ENCODE measurements around the gene TARBP1. TPM values are rescaled to one million over a fixed set of nuclear protein-coding genes. Genes with fewer than 3 reads are reported as not detected.

TARBP1 gene
- total RNA-seq, 2 donors from 2014 or later, result 5.5 to 11.3 TPM

- no peak for DNase-seq (ENCODE audit: low spot score)
- Histone ChIP-seq H3K9me3 (no peaks in the 10 kb centered on the region), H3K4me3 (no peak overlapping the region), H3K27ac (peak overlapping the region; percentile 46 to 49), H3K27me3 (no peaks in the 10 kb centered on the region), H3K36me3 (no peaks in the 10 kb centered on the region), H3K4me1 (peaks cover 0 to 30% of the 10 kb centered on the region in 2 donors)
- TF ChIP-seq CTCF (IDR thresholded peaks at IDR 0.05), result no peak
Observed at GRCh38 chr1:234515821-234516241, 36.9 kb upstream of the TARBP1 start.

GRCh38 chr1:234515411-234515810, 36.4 kb upstream of the TARBP1 start:
- Histone ChIP-seq H3K9me3 (no peaks in the 10 kb centered on the region), H3K27me3 (no peaks in the 10 kb centered on the region), H3K4me3 (no peak overlapping the region), H3K4me1 (peaks cover 0 to 26% of the 10 kb centered on the region in 2 donors), H3K27ac (peak overlapping the region; percentile 46 to 49), H3K36me3 (no peaks in the 10 kb centered on the region)
- no peak for TF ChIP-seq CTCF (IDR thresholded peaks at IDR 0.05)
- DNase-seq (ENCODE audit: low spot score), result no peak

GRCh38 chr1:234512451-234512861, 33.5 kb upstream of the TARBP1 start:
- H3K36me3 ChIP-seq, result no peaks in the 10 kb centered on the region
- H3K27ac ChIP-seq, result no peak overlapping the region
- DNase-seq (ENCODE audit: low spot score), result no peak
- H3K4me1 ChIP-seq, result peaks cover 0 to 6% of the 10 kb centered on the region in 2 donors
- no peak for TF ChIP-seq CTCF (IDR thresholded peaks at IDR 0.05)
- H3K27me3 ChIP-seq, result no peaks in the 10 kb centered on the region
- no peak overlapping the region for H3K4me3 ChIP-seq
- H3K9me3 ChIP-seq, result no peaks in the 10 kb centered on the region

GRCh38 chr1:234509457-234510328, 30.7 kb upstream of the TARBP1 start:
- no peak for TF ChIP-seq CTCF (IDR thresholded peaks at IDR 0.05)
- H3K4me1 ChIP-seq, result no peaks in the 10 kb centered on the region
- no peak for DNase-seq (ENCODE audit: low spot score)
- H3K9me3 ChIP-seq, result no peaks in the 10 kb centered on the region
- no peaks in the 10 kb centered on the region for H3K36me3 ChIP-seq
- H3K27ac ChIP-seq, result no peak overlapping the region
- H3K27me3 ChIP-seq, result no peaks in the 10 kb centered on the region
- H3K4me3 ChIP-seq, result no peak overlapping the region

GRCh38 chr1:234507626-234508387, 28.8 kb upstream of the TARBP1 start:
- no peak for TF ChIP-seq CTCF (IDR thresholded peaks at IDR 0.05)
- Histone ChIP-seq H3K4me3 (no peak overlapping the region), H3K36me3 (no peaks in the 10 kb centered on the region), H3K4me1 (peaks cover 0 to 8% of the 10 kb centered on the region in 2 donors), H3K27ac (no peak overlapping the region), H3K27me3 (no peaks in the 10 kb centered on the region), H3K9me3 (no peaks in the 10 kb centered on the region)
- no peak for DNase-seq (ENCODE audit: low spot score)

Measured in right atrium auricular region (tissue), 2 donors.